Neural cell (in vitro differentiated cells): ENCODE data around the gene MAP3K14. TPM values are rescaled to one million over a fixed set of nuclear protein-coding genes. Genes with fewer than 3 reads are reported as not detected.

Source experiments
- H2AFZ ChIP-seq: fragments of 200-600, 300-800 bp; sonication (generic), shearing (Covaris generic); 2 replicates; pipeline ENCODE4 v1.6.0; 2014; ENCODE audit warnings: low read depth, mild to moderate bottlenecking, antibody characterized with exemption, low read length, moderate library complexity
- H3F3A ChIP-seq: fragments of 200-600 bp; shearing (Covaris generic); 2 replicates; pipeline ENCODE4 v1.6.1; 2016; ENCODE audit warnings: mild to moderate bottlenecking, moderate library complexity, mixed read lengths, antibody characterized with exemption, low read length; ENCODE audit not compliant: insufficient read depth, poor library complexity, severe bottlenecking
- H3K27ac ChIP-seq: fragments of 200-600, 300-800 bp; sonication (generic), shearing (Covaris generic); 2 replicates; pipeline ENCODE4 v1.5.1; 2014; ENCODE audit warnings: mild to moderate bottlenecking, low read length, moderate library complexity
- H3K27me3 ChIP-seq: fragments of 300-800, 200-600 bp; sonication (generic), shearing (Covaris generic); 2 replicates; pipeline ENCODE4 v1.6.0; 2014; ENCODE audit warnings: mild to moderate bottlenecking, low read depth, low read length, moderate library complexity; ENCODE audit not compliant: insufficient read depth
- H3K36me3 ChIP-seq: fragments of 300-800, 200-600 bp; sonication (generic), shearing (Covaris generic); 2 replicates; pipeline ENCODE4 v1.5.1; 2014; ENCODE audit warnings: mild to moderate bottlenecking, antibody characterized with exemption, low read length, moderate library complexity; ENCODE audit not compliant: insufficient read depth
- H3K4me2 ChIP-seq: fragments of 300-800, 200-600 bp; sonication (generic), shearing (Covaris generic); 2 replicates; pipeline ENCODE4 v1.6.0; 2014; ENCODE audit warnings: mild to moderate bottlenecking, low read length
- H3K4me3 ChIP-seq: fragments of 300-800, 200-600 bp; sonication (generic), shearing (Covaris generic); 2 replicates; pipeline ENCODE4 v1.5.1; 2014; ENCODE audit warnings: mild to moderate bottlenecking, low read length, moderate library complexity
- H3K79me2 ChIP-seq: fragments of 200-600 bp; shearing (Covaris generic); replicated peaks from 2 replicates; pipeline ENCODE4 v1.6.0; 2014; ENCODE audit warnings: mild to moderate bottlenecking, low read length, moderate library complexity; ENCODE audit not compliant: insufficient read depth
- H3K9ac ChIP-seq: fragments of 300-800, 200-600 bp; sonication (generic), shearing (Covaris generic); 2 replicates; pipeline ENCODE4 v1.6.1; 2016; ENCODE audit warnings: mild to moderate bottlenecking, low read length, mixed read lengths
- H3K9me2 ChIP-seq: fragments of 200-600 bp; shearing (Covaris generic); 2 replicates; pipeline ENCODE4 v1.6.1; 2016; ENCODE audit warnings: mild to moderate bottlenecking, low read length, mixed read lengths; ENCODE audit not compliant: insufficient read depth
- H3K9me3 ChIP-seq: fragments of 200-600, 300-800 bp; sonication (generic), shearing (Covaris generic); 2 replicates; pipeline ENCODE4 v1.6.1; 2016; ENCODE audit warnings: mild to moderate bottlenecking, mixed run types, low read length, moderate library complexity, mixed read lengths
- H4K20me1 ChIP-seq: fragments of 200-600 bp; shearing (Covaris generic); 2 replicates; pipeline ENCODE4 v1.6.1; 2016; ENCODE audit warnings: mild to moderate bottlenecking, mixed run types; ENCODE audit not compliant: insufficient read depth
- CTCF ChIP-seq: fragments of 450-650 bp; IDR thresholded peaks from 2 replicates; pipeline ENCODE4 v1.5.1; 2014; ENCODE audit warnings: antibody characterized with exemption, mild to moderate bottlenecking, moderate library complexity; ENCODE audit not compliant: poor library complexity, severe bottlenecking
- EP300 ChIP-seq: fragments of 450-650 bp; conservative IDR thresholded peaks from 2 replicates; pipeline ENCODE4 v1.6.1; 2014; ENCODE audit warnings: antibody characterized with exemption, mild to moderate bottlenecking, moderate library complexity; ENCODE audit not compliant: poor library complexity, severe bottlenecking
- EZH2 ChIP-seq: fragments of 200-600, 300-800 bp; shearing (Covaris generic), sonication (generic); IDR thresholded peaks from 2 replicates; pipeline ENCODE4 v1.6.1; 2014; ENCODE audit warnings: antibody characterized with exemption, low read length, borderline replicate concordance, mild to moderate bottlenecking; ENCODE audit not compliant: insufficient read depth, poor library complexity, severe bottlenecking
- MXI1 ChIP-seq: fragments of 450-650 bp; conservative IDR thresholded peaks from 2 replicates; pipeline ENCODE4 v1.6.1; 2014; ENCODE audit warnings: antibody characterized with exemption, mild to moderate bottlenecking; ENCODE audit not compliant: poor library complexity, severe bottlenecking
- POLR2AphosphoS5 ChIP-seq: IDR thresholded peaks from 2 replicates; pipeline ENCODE4 v1.6.1; 2012
- RAD21 ChIP-seq: fragments of 450-650 bp; conservative IDR thresholded peaks from 2 replicates; pipeline ENCODE4 v1.6.1; 2014; ENCODE audit warnings: antibody characterized with exemption, mild to moderate bottlenecking, moderate library complexity
- REST ChIP-seq: IDR thresholded peaks from 2 replicates; pipeline ENCODE4 v1.6.1; 2012; ENCODE audit warnings: borderline replicate concordance
- SMC3 ChIP-seq: fragments of 450-650 bp; conservative IDR thresholded peaks from 2 replicates; pipeline ENCODE4 v1.6.1; 2014; ENCODE audit warnings: antibody characterized with exemption, mild to moderate bottlenecking, moderate library complexity; ENCODE audit not compliant: poor library complexity
- TAF1 ChIP-seq: IDR thresholded peaks from 2 replicates; pipeline ENCODE4 v1.6.1; 2012; ENCODE audit warnings: low read depth
- polyA plus RNA-seq: library from polyadenylated mRNA; depleted of rRNA; stranded (reverse); fragments of >200 nt; gene quantifications from 2 replicates; pipeline ENCODE4 v1.2.3, GENCODE V29; 2014

Gene MAP3K14
- polyA plus RNA-seq, 1 donor from 2014 or later, result 6.7 TPM

GRCh38 chr17:45231481-45232116 lies 85.2 kb downstream of the MAP3K14 start:
- H3K9me2 ChIP-seq, result no peaks in the 10 kb centered on the region
- H3F3A ChIP-seq, result no peaks in the 10 kb centered on the region
- no peaks in the 10 kb centered on the region for H3K27me3 ChIP-seq
- TF ChIP-seq POLR2AphosphoS5 (no peak), RAD21 (no peak), EZH2 (no peak), SMC3 (no peak), CTCF (no peak), TAF1 (no peak), EP300 (no peak), MXI1 (no peak), REST (no peak)
- H3K79me2 ChIP-seq, result no peaks in the 10 kb centered on the region
- no peak overlapping the region for H3K4me3 ChIP-seq
- no peaks in the 10 kb centered on the region for H3K36me3 ChIP-seq
- no peak overlapping the region for H3K27ac ChIP-seq
- no peak overlapping the region for H3K9ac ChIP-seq
- no peak overlapping the region for H2AFZ ChIP-seq
- no peaks in the 10 kb centered on the region for H4K20me1 ChIP-seq
- H3K4me2 ChIP-seq, result no peak overlapping the region
- H3K9me3 ChIP-seq, result no peaks in the 10 kb centered on the region

GRCh38 chr17:45230787-45231480 lies 85.9 kb downstream of the MAP3K14 start:
- TF ChIP-seq EZH2 (no peak), RAD21 (no peak), POLR2AphosphoS5 (no peak), EP300 (no peak), REST (no peak), CTCF (no peak), SMC3 (no peak), TAF1 (no peak), MXI1 (no peak)
- no peak overlapping the region for H2AFZ ChIP-seq
- H3K27ac ChIP-seq, result no peak overlapping the region
- H3F3A ChIP-seq, result no peaks in the 10 kb centered on the region
- no peaks in the 10 kb centered on the region for H3K79me2 ChIP-seq
- H3K27me3 ChIP-seq, result no peaks in the 10 kb centered on the region
- H3K4me3 ChIP-seq, result no peak overlapping the region
- no peak overlapping the region for H3K4me2 ChIP-seq
- no peaks in the 10 kb centered on the region for H3K9me2 ChIP-seq
- H3K9me3 ChIP-seq, result no peaks in the 10 kb centered on the region
- H4K20me1 ChIP-seq, result no peaks in the 10 kb centered on the region
- no peak overlapping the region for H3K9ac ChIP-seq
- no peaks in the 10 kb centered on the region for H3K36me3 ChIP-seq
